Measurements from ENCODE around the gene STARD5. TPM values are rescaled to one million over a fixed set of nuclear protein-coding genes. Genes with fewer than 3 reads are reported as not detected.

The STARD5 gene
- total RNA-seq, 2 donors from 2014 or later: 7.3 to 14.9 TPM

GRCh38 chr15:81278306-81279029 is 45.5 kb downstream of the STARD5 start:
- H3K27ac ChIP-seq: no peak overlapping the region
- H3K36me3 ChIP-seq: no peaks in the 10 kb centered on the region
- DNase-seq (ENCODE audit: low spot score) (no peak), ATAC-seq (ENCODE audit: insufficient number of reproducible peaks, low FRiP score, low read depth) (no peak)
- no peaks in the 10 kb centered on the region for H3K27me3 ChIP-seq (replicated peaks; ENCODE audit: insufficient read depth)
- peaks cover 8% of the 10 kb centered on the region for H3K9me3 ChIP-seq
- H3K4me3 ChIP-seq: no peak overlapping the region
- H3K4me1 ChIP-seq (ENCODE audit: control insufficient read depth in 1 of 2, low read depth in 2 of 2): peaks cover 0 to 15% of the 10 kb centered on the region in 2 donors
- TF ChIP-seq CTCF (IDR thresholded peaks at IDR 0.05): no peak

- Histone ChIP-seq H3K9me3 (peaks cover 8% of the 10 kb centered on the region), H3K36me3 (no peaks in the 10 kb centered on the region), H3K4me3 (no peak overlapping the region), H3K4me1 (ENCODE audit: control insufficient read depth in 1 of 2, low read depth in 2 of 2) (peaks cover 0 to 15% of the 10 kb centered on the region in 2 donors), H3K27me3 (replicated peaks; ENCODE audit: insufficient read depth) (no peaks in the 10 kb centered on the region), H3K27ac (no peak overlapping the region)
- ATAC-seq (ENCODE audit: insufficient number of reproducible peaks, low FRiP score, low read depth) (no peak), DNase-seq (ENCODE audit: low spot score) (no peak)
- TF ChIP-seq CTCF (IDR thresholded peaks at IDR 0.05): no peak
Measured at GRCh38 chr15:81277851-81278250, 46.1 kb downstream of the STARD5 start.

GRCh38 chr15:81276967-81277366 is 47.0 kb downstream of the STARD5 start:
- no peak for TF ChIP-seq CTCF (IDR thresholded peaks at IDR 0.05)
- Histone ChIP-seq H3K9me3 (peaks cover 8% of the 10 kb centered on the region), H3K27me3 (replicated peaks; ENCODE audit: insufficient read depth) (no peaks in the 10 kb centered on the region), H3K36me3 (no peaks in the 10 kb centered on the region), H3K27ac (no peak overlapping the region), H3K4me1 (ENCODE audit: control insufficient read depth in 1 of 2, low read depth in 2 of 2) (peaks cover 0 to 15% of the 10 kb centered on the region in 2 donors), H3K4me3 (no peak overlapping the region)
- DNase-seq (ENCODE audit: low spot score) (no peak), ATAC-seq (ENCODE audit: insufficient number of reproducible peaks, low FRiP score, low read depth) (no peak)

GRCh38 chr15:81275711-81276392 is 48.1 kb downstream of the STARD5 start:
- no peak for TF ChIP-seq CTCF (IDR thresholded peaks at IDR 0.05)
- Histone ChIP-seq H3K36me3 (no peaks in the 10 kb centered on the region), H3K27me3 (replicated peaks; ENCODE audit: insufficient read depth) (no peaks in the 10 kb centered on the region), H3K9me3 (peaks cover 8% of the 10 kb centered on the region), H3K4me3 (no peak overlapping the region), H3K4me1 (ENCODE audit: control insufficient read depth in 1 of 2, low read depth in 2 of 2) (peaks cover 0 to 15% of the 10 kb centered on the region in 2 donors), H3K27ac (peak overlapping the region in 1 of 2 donors; percentile 7)
- ATAC-seq (ENCODE audit: insufficient number of reproducible peaks, low FRiP score, low read depth) (no peak), DNase-seq (ENCODE audit: low spot score) (no peak)

GRCh38 chr15:81274931-81275707 is 48.8 kb downstream of the STARD5 start:
- H3K9me3 ChIP-seq: peaks cover 8% of the 10 kb centered on the region
- TF ChIP-seq CTCF (IDR thresholded peaks at IDR 0.05): peak; percentile 82
- H3K4me1 ChIP-seq (ENCODE audit: control insufficient read depth in 1 of 2, low read depth in 2 of 2): peaks cover 0 to 15% of the 10 kb centered on the region in 2 donors
- DNase-seq (ENCODE audit: low spot score): no peak
- peak overlapping the region in 1 of 2 donors; percentile 7 for H3K27ac ChIP-seq
- ATAC-seq (ENCODE audit: insufficient number of reproducible peaks, low FRiP score, low read depth): peak; percentile 74
- H3K4me3 ChIP-seq: no peak overlapping the region
- no peaks in the 10 kb centered on the region for H3K27me3 ChIP-seq (replicated peaks; ENCODE audit: insufficient read depth)
- no peaks in the 10 kb centered on the region for H3K36me3 ChIP-seq

All from thoracic aorta (tissue), 2 donors.